Ishikawa (cell line): Measurements from ENCODE around the gene ENPP4.
A peak's percentile ranks its signal among the peaks of the same experiment; 100 is the strongest.

Experiments
- CEBPB ChIP-seq: IDR thresholded peaks from 2 replicates; pipeline ENCODE4 v1.6.1; 2012
- CREB1 ChIP-seq: IDR thresholded peaks from 2 replicates; pipeline ENCODE4 v1.6.1; 2012; ENCODE audit warnings: low read depth
- EP300 ChIP-seq: IDR thresholded peaks from 2 replicates; pipeline ENCODE4 v1.6.1; 2012; ENCODE audit warnings: borderline replicate concordance
- MAX ChIP-seq: IDR thresholded peaks from 2 replicates; pipeline ENCODE4 v1.6.1; 2012
- RAD21 ChIP-seq: IDR thresholded peaks from 2 replicates; pipeline ENCODE4 v1.6.1; 2012; ENCODE audit warnings: low read depth
- TAF1 ChIP-seq: IDR thresholded peaks from 2 replicates; pipeline ENCODE4 v1.6.1; 2012; ENCODE audit warnings: low read depth, mild to moderate bottlenecking
- TEAD4 ChIP-seq: IDR thresholded peaks from 2 replicates; pipeline ENCODE4 v1.6.1; 2012
- USF1 ChIP-seq: IDR thresholded peaks from 2 replicates; pipeline ENCODE4 v1.6.1; 2012
- YY1 ChIP-seq: IDR thresholded peaks from 2 replicates; pipeline ENCODE4 v1.6.1; 2012; ENCODE audit warnings: low read depth
- TF ChIP-seq, protein P1 (sequence below): IDR thresholded peaks from 2 replicates; pipeline ENCODE4 v1.6.1; 2012; ENCODE audit warnings: low read depth, mild to moderate bottlenecking

GRCh38 chr6:46129629-46130511 lies at the start of gene ENPP4:
- peak; percentile 42; the same call in 1 of the 2 replicates for TF ChIP-seq TAF1
- TF ChIP-seq, protein P1, sequence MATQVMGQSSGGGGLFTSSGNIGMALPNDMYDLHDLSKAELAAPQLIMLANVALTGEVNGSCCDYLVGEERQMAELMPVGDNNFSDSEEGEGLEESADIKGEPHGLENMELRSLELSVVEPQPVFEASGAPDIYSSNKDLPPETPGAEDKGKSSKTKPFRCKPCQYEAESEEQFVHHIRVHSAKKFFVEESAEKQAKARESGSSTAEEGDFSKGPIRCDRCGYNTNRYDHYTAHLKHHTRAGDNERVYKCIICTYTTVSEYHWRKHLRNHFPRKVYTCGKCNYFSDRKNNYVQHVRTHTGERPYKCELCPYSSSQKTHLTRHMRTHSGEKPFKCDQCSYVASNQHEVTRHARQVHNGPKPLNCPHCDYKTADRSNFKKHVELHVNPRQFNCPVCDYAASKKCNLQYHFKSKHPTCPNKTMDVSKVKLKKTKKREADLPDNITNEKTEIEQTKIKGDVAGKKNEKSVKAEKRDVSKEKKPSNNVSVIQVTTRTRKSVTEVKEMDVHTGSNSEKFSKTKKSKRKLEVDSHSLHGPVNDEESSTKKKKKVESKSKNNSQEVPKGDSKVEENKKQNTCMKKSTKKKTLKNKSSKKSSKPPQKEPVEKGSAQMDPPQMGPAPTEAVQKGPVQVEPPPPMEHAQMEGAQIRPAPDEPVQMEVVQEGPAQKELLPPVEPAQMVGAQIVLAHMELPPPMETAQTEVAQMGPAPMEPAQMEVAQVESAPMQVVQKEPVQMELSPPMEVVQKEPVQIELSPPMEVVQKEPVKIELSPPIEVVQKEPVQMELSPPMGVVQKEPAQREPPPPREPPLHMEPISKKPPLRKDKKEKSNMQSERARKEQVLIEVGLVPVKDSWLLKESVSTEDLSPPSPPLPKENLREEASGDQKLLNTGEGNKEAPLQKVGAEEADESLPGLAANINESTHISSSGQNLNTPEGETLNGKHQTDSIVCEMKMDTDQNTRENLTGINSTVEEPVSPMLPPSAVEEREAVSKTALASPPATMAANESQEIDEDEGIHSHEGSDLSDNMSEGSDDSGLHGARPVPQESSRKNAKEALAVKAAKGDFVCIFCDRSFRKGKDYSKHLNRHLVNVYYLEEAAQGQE: no peak
- TF ChIP-seq CEBPB: no peak
- no peak for TF ChIP-seq RAD21
- TF ChIP-seq CREB1: no peak
- no peak for TF ChIP-seq MAX
- TF ChIP-seq EP300: no peak
- no peak for TF ChIP-seq YY1
- no peak for TF ChIP-seq USF1
- TF ChIP-seq TEAD4: no peak
